HCT116 (cell line): Measurements from ENCODE around the gene SLC25A19. TPM values are rescaled to one million over a fixed set of nuclear protein-coding genes. Genes with fewer than 3 reads are reported as not detected.
"Not testable (repeated sequence)": the region's sequence is repeated elsewhere in the genome, so short reads cannot be mapped to it uniquely, and the experiment has no call there.

ENCODE experiments used
- ATAC-seq: fragments of 200-7000 bp; cut with Tn5 transposase; 2 replicates; pipeline ENCODE4 v1.9.1; 2020; ENCODE audit warnings: mild to moderate bottlenecking, moderate library complexity
- BruUV-seq: library from RNA; stranded (reverse); fragments of 400-500 nt; replicated peaks from 2 replicates; lab custom pipeline; 2021; lab: Mats Ljungman, UMichigan
- CTCF ChIA-PET: fragments of 300-600 bp; sonication (Branson Sonifier 250); formaldehyde crosslinking; loops from one replicate; lab custom pipeline; 2021; ENCODE audit warnings: antibody characterized with exemption; lab: Charles Lee
- POLR2A ChIA-PET: fragments of 300-600, 350-600 bp; sonication (Branson Sonifier 250); formaldehyde crosslinking; loops from one replicate; lab custom pipeline; 2021; ENCODE audit warnings: antibody characterized with exemption; lab: Charles Lee
- RAD21 ChIA-PET, 2 experiments: fragments of 300-600 bp; sonication (Branson Sonifier 250); formaldehyde crosslinking; loops; one replicate each; lab custom pipeline; 2023; ENCODE audit warnings: low total read pairs in 2 of 2; ENCODE audit not compliant: uncharacterized antibody in 2 of 2, unreplicated experiment in 2 of 2, low non-redundant PET in 1 of 2; lab: Charles Lee
- DNase-seq: peaks from one replicate; pipeline ENCODE4 v3.0.0-alpha.2; 2010; ENCODE audit warnings: low read depth, low spot score
- H2AFZ ChIP-seq: fragments of 200-600 bp; shearing (Covaris generic), sonication (generic); 2 replicates; pipeline ENCODE4 v1.6.1; 2017; ENCODE audit warnings: low read depth, mixed run types, mixed read lengths, antibody characterized with exemption, low read length; ENCODE audit not compliant: poor library complexity, severe bottlenecking
- H3K27ac ChIP-seq: 2 replicates; pipeline ENCODE4 v1.5.1; 2012; ENCODE audit warnings: low read depth, low read length
- H3K27me3 ChIP-seq: fragments of 200-600 bp; sonication (generic); 2 replicates; pipeline ENCODE4 v1.6.1; 2016; ENCODE audit warnings: mixed run types, low read length, mixed read lengths; ENCODE audit not compliant: insufficient read depth
- H3K36me3 ChIP-seq, 2 experiments: fragments of 200-500 bp in 1 of 2; fragments of 200-600 bp in 1 of 2; sonication (Bioruptor generic) in 1 of 2; sonication (generic) in 1 of 2; 2 replicates each; pipeline versions ENCODE4 v1.5.1 to v1.6.1; 2014 to 2016; ENCODE audit warnings: low read length in 2 of 2, inconsistent platforms in 1 of 2, mixed read lengths in 1 of 2, mixed run types in 1 of 2; ENCODE audit not compliant: insufficient read depth in 2 of 2, control insufficient read depth in 1 of 2
- H3K4me1 ChIP-seq, 2 experiments: fragments of 200-600 bp in 1 of 2; sonication (generic) in 1 of 2; 2 replicates each; pipeline versions ENCODE4 v1.5.1 to v1.6.1; 2012 to 2017; ENCODE audit warnings: low read length in 2 of 2, inconsistent platforms in 1 of 2, mild to moderate bottlenecking in 1 of 2, mixed read lengths in 1 of 2, mixed run types in 1 of 2, moderate library complexity in 1 of 2; ENCODE audit not compliant: insufficient read depth in 2 of 2, control insufficient read depth in 1 of 2
- H3K4me2 ChIP-seq: fragments of 200-600 bp; sonication (generic); 2 replicates; pipeline ENCODE4 v1.6.1; 2017; ENCODE audit warnings: mixed run types, low read length, mixed read lengths
- H3K4me3 ChIP-seq, 2 experiments: fragments of 200-600 bp in 1 of 2; sonication (generic) in 1 of 2; replicated peaks in 1 of 2; 2 replicates each; pipeline ENCODE4 v1.5.1; 2011 to 2016; ENCODE audit warnings: low read length in 2 of 2, control low read depth in 1 of 2, low read depth in 1 of 2, mild to moderate bottlenecking in 1 of 2, mixed read lengths in 1 of 2, mixed run types in 1 of 2
- H3K79me2 ChIP-seq: fragments of 200-600 bp; sonication (generic); 2 replicates; pipeline ENCODE4 v1.6.1; 2017; ENCODE audit warnings: mild to moderate bottlenecking, mixed run types, low read length, moderate library complexity, mixed read lengths; ENCODE audit not compliant: insufficient read depth
- H3K9ac ChIP-seq: fragments of 200-600 bp; sonication (generic); 2 replicates; pipeline ENCODE4 v1.6.1; 2016; ENCODE audit warnings: low read length, mixed read lengths
- H3K9me2 ChIP-seq: fragments of 200-600 bp; sonication (generic), shearing (Covaris generic); 2 replicates; pipeline ENCODE4 v1.6.1; 2017; ENCODE audit warnings: mixed run types, mild to moderate bottlenecking, moderate library complexity; ENCODE audit not compliant: insufficient read depth
- H3K9me3 ChIP-seq, 2 experiments: fragments of 200-500 bp in 1 of 2; fragments of 200-600 bp in 1 of 2; sonication (Bioruptor generic) in 1 of 2; sonication (generic) in 1 of 2; 2 replicates each; pipeline ENCODE4 v1.6.1; 2014 to 2017; ENCODE audit warnings: low read length in 2 of 2, mixed read lengths in 2 of 2, inconsistent platforms in 1 of 2, low read depth in 1 of 2, mild to moderate bottlenecking in 1 of 2, mixed run types in 1 of 2, moderate library complexity in 1 of 2; ENCODE audit not compliant: control insufficient read depth in 1 of 2, insufficient read depth in 1 of 2
- H4K20me1 ChIP-seq: fragments of 200-600 bp; sonication (generic), shearing (Covaris generic); 2 replicates; pipeline ENCODE4 v1.6.1; 2017; ENCODE audit warnings: mixed run types, mild to moderate bottlenecking, moderate library complexity; ENCODE audit not compliant: insufficient read depth
- ELF1 ChIP-seq: IDR thresholded peaks from 2 replicates; pipeline ENCODE4 v1.6.1; 2012; ENCODE audit warnings: low read depth, borderline replicate concordance
- EZH2 ChIP-seq: fragments of 200-600 bp; sonication (generic); IDR thresholded peaks from 2 replicates; pipeline ENCODE4 v1.6.1; 2017; ENCODE audit warnings: antibody characterized with exemption, mixed run types
- EZH2phosphoT487 ChIP-seq: fragments of 200-600 bp; IDR thresholded peaks from 2 replicates; pipeline ENCODE4 v1.6.1; 2018; ENCODE audit warnings: antibody characterized with exemption, borderline replicate concordance
- FOSL1 ChIP-seq: IDR thresholded peaks from 2 replicates; pipeline ENCODE4 v1.6.1; 2012; ENCODE audit warnings: low read depth
- POLR2A ChIP-seq: IDR thresholded peaks from 2 replicates; pipeline ENCODE4 v1.7.0; 2011; ENCODE audit warnings: borderline replicate concordance; ENCODE audit not compliant: insufficient read depth, insufficient read length; ENCODE audit errors: extremely low read depth
- POLR2AphosphoS5 ChIP-seq: IDR thresholded peaks from 2 replicates; pipeline ENCODE4 v1.6.1; 2011; ENCODE audit warnings: mild to moderate bottlenecking, low read depth, low read length, moderate library complexity
- RAD21 ChIP-seq: IDR thresholded peaks from 2 replicates; pipeline ENCODE4 v1.6.1; 2012; ENCODE audit warnings: low read depth, mild to moderate bottlenecking
- REST ChIP-seq: IDR thresholded peaks from 2 replicates; pipeline ENCODE4 v1.6.1; 2012; ENCODE audit warnings: low read depth
- SRF ChIP-seq: IDR thresholded peaks from 2 replicates; pipeline ENCODE4 v1.6.1; 2012; ENCODE audit warnings: low read depth
- TCF7L2 ChIP-seq: IDR thresholded peaks from 2 replicates; pipeline ENCODE4 v1.7.0; 2011; ENCODE audit warnings: borderline replicate concordance, inconsistent platforms; ENCODE audit not compliant: insufficient read depth, insufficient read length; ENCODE audit errors: extremely low read depth
- intact Hi-C: fragments of 100-400 bp; cut with micrococcal nuclease; formaldehyde crosslinking; loops from 2 replicates; pipeline ENCODE4 v1.10.0; 2022
- total RNA-seq: library from RNA; stranded (reverse); gene quantifications from one replicate; pipeline ENCODE4 v1.2.1, GENCODE V29; 2021; ENCODE audit not compliant: unreplicated experiment
- TF ChIP-seq, protein P1 (sequence below), 3 experiments: fragments of 200-600 bp in 1 of 3; sonication (generic) in 1 of 3; IDR thresholded peaks in 2 of 3; conservative IDR thresholded peaks in 1 of 3; 2 replicates each; pipeline ENCODE4 v1.5.1; 2012 to 2017; ENCODE audit warnings: low read depth in 2 of 3, low read length in 2 of 3, antibody characterized with exemption in 1 of 3, borderline replicate concordance in 1 of 3, control low read depth in 1 of 3, mild to moderate bottlenecking in 1 of 3, mixed read lengths in 1 of 3, mixed run types in 1 of 3, moderate library complexity in 1 of 3; ENCODE audit not compliant: insufficient read depth in 1 of 3
- TF ChIP-seq, protein P2 (sequence below): IDR thresholded peaks from 2 replicates; pipeline ENCODE4 v1.6.1; 2012

The SLC25A19 gene
- total RNA-seq, 1 experiment from 2014 or later, result 38.7 TPM

GRCh38 chr17:75292810-75293448 lies 3.7 kb upstream of the SLC25A19 start:
- RAD21 ChIA-PET, result interaction anchor here in 1 of 2 experiments (0.6 kb wide), 1 partner anchor 30 kb away, joined by 3 read pairs; no protein-coding TSS in a partner anchor
- POLR2A ChIA-PET, H3K36me3 ChIP-seq, H3K27ac ChIP-seq, intact Hi-C loops, H3K9me3 ChIP-seq, BruUV-seq, H3K9ac ChIP-seq, H2AFZ ChIP-seq, H3K27me3 ChIP-seq, H4K20me1 ChIP-seq, H3K4me2 ChIP-seq, ATAC-seq, DNase-seq, CTCF ChIA-PET, H3K4me3 ChIP-seq, H3K9me2 ChIP-seq: not testable (repeated sequence)
- peaks cover 10% of the 10 kb centered on the region for H3K79me2 ChIP-seq
- peaks cover 9 to 14% of the 10 kb centered on the region in 2 experiments for H3K4me1 ChIP-seq

DNA sequence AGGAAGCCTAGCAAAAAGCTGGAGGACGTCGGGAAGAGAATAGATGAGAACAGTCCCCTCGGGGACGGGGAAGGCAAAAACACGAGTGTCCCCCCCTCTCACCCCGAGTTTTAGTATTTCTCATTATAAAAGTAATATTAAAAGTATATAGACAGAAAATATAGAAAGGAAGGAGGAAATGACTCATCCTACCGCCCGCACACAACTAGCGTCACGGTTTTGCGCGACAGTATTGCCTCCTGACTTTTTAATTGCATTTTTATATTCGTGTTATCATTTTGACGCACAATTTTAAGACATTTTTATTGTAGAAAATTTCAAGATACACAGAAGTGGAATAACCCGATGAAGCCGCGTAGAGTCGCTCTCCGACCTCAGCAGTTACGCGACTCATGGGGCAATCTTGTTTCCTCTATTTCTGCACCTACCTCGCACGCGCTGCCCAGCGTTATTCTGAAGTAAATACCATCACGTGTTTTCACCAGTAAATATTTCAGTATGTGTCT lies 652 bp upstream of the SLC25A19 start:
- peak overlapping the region; percentile 51 for H3K27ac ChIP-seq
- ChIA-PET CTCF (interaction anchor here (0.8 to 2.8 kb wide), 12 partner anchors 11 to 332 kb away, joined by 3 to 51 read pairs (median 4); partner anchors contain the start of genes GRB2, MIF4GD and TSEN54), RAD21 (interaction anchor here (0.8 to 1.3 kb wide), 2 partner anchors 19 to 116 kb away, joined by 5 read pairs; partner anchors contain the start of genes GRB2 (in 1 of the 2) and MIF4GD (in 1 of the 2)), POLR2A (interaction anchor here (0.5 to 1.7 kb wide), 21 partner anchors 9 to 1433 kb away, joined by 3 to 40 read pairs (median 5); partner anchors contain the start of genes GGA3, GRB2, MIF4GD and MRPS7)
- no peaks in the 10 kb centered on the region for H3K27me3 ChIP-seq
- H3K79me2 ChIP-seq, result peaks cover 35% of the 10 kb centered on the region
- H3K4me2 ChIP-seq, result peak overlapping the region; percentile 85
- no peaks in the 10 kb centered on the region for H3K9me2 ChIP-seq
- peak overlapping the region; percentile 82 for H3K9ac ChIP-seq
- H2AFZ ChIP-seq, result peak overlapping the region; percentile 18
- BruUV-seq, result TSS peak; percentile 81
- H3K4me1 ChIP-seq, result peaks cover 10 to 15% of the 10 kb centered on the region in 2 experiments
- DNase-seq (no peak), ATAC-seq (no peak)
- H3K4me3 ChIP-seq, result peak overlapping the region; percentile 83 to 98
- intact Hi-C loops, result loop anchor here (1.0 kb wide), 1 partner anchor 225 kb away; the partner anchor contains the start of gene CASKIN2
- peaks cover 7 to 22% of the 10 kb centered on the region in 2 experiments for H3K36me3 ChIP-seq
- no peaks in the 10 kb centered on the region for H3K9me3 ChIP-seq
- H4K20me1 ChIP-seq, result no peaks in the 10 kb centered on the region
- TF ChIP-seq TCF7L2 (no peak), EZH2 (no peak), EZH2phosphoT487 (no peak), ELF1 (no peak), POLR2AphosphoS5 (no peak), FOSL1 (no peak; the same call in 1 of the 2 replicates), RAD21 (no peak), SRF (no peak), REST (no peak), POLR2A (no peak)
- TF ChIP-seq, protein P1, sequence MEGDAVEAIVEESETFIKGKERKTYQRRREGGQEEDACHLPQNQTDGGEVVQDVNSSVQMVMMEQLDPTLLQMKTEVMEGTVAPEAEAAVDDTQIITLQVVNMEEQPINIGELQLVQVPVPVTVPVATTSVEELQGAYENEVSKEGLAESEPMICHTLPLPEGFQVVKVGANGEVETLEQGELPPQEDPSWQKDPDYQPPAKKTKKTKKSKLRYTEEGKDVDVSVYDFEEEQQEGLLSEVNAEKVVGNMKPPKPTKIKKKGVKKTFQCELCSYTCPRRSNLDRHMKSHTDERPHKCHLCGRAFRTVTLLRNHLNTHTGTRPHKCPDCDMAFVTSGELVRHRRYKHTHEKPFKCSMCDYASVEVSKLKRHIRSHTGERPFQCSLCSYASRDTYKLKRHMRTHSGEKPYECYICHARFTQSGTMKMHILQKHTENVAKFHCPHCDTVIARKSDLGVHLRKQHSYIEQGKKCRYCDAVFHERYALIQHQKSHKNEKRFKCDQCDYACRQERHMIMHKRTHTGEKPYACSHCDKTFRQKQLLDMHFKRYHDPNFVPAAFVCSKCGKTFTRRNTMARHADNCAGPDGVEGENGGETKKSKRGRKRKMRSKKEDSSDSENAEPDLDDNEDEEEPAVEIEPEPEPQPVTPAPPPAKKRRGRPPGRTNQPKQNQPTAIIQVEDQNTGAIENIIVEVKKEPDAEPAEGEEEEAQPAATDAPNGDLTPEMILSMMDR (IDR thresholded peaks at IDR 0.05 in 2 of 3, conservative IDR thresholded peaks at IDR 0.05 in 1 of 3; ENCODE audit: borderline replicate concordance in 1 of 3, insufficient read depth in 1 of 3, low read depth in 2 of 3, low read length in 2 of 3), result no peak
- TF ChIP-seq, protein P2, sequence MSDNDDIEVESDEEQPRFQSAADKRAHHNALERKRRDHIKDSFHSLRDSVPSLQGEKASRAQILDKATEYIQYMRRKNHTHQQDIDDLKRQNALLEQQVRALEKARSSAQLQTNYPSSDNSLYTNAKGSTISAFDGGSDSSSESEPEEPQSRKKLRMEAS, result no peak
